NK-92 treated with Interleukin-12 subunit alpha and Interleukin-12 subunit beta, amount 100 ng/mL, for 24 hours (cell line): Measurements from ENCODE around the gene M1AP.

Experiments used
- DNase-seq: peaks from one replicate; lab custom pipeline; 2025; lab: John Stamatoyannopoulos, UW

The M1AP gene

GRCh38 chr2:74524955-74525716 is 123.0 kb downstream of the M1AP start:
- DNase-seq, result no peak

- no peak for DNase-seq
Measured at GRCh38 chr2:74524005-74524404, 124.1 kb downstream of the M1AP start.

GRCh38 chr2:74522516-74522915 is 125.6 kb downstream of the M1AP start:
- no peak for DNase-seq

- no peak for DNase-seq
Measured at GRCh38 chr2:74516650-74517049, 131.5 kb downstream of the M1AP start.

GRCh38 chr2:74515981-74516633 is 132.0 kb downstream of the M1AP start:
- DNase-seq, result no peak

GRCh38 chr2:74515271-74515980 is 132.7 kb downstream of the M1AP start:
- DNase-seq, result no peak

GRCh38 chr2:74514368-74515270 is 133.5 kb downstream of the M1AP start, which contains the start of gene TLX2:
Gene TLX2 (plus strand): TSS chr2:74514450. CDS start chr2:74514807, 357 bp downstream.
- DNase-seq, result no peak

- no peak for DNase-seq
Measured at GRCh38 chr2:74513605-74514367, 134.3 kb downstream of the M1AP start.

GRCh38 chr2:74512744-74513604 is 135.2 kb downstream of the M1AP start:
- DNase-seq, result no peak

- DNase-seq, result no peak
Measured at GRCh38 chr2:74511104-74511989, 136.8 kb downstream of the M1AP start.

- DNase-seq, result no peak
Measured at GRCh38 chr2:74510272-74510671, 137.9 kb downstream of the M1AP start.

GRCh38 chr2:74507926-74508520 is 140.1 kb downstream of the M1AP start:
- no peak for DNase-seq
